Neuronal stem cell (in vitro differentiated cells): ENCODE results near the gene PTPRM.

Experiments used
- DNase-seq: peaks from one replicate; pipeline ENCODE4 v3.0.0-alpha.2; 2013; ENCODE audit warnings: low spot score
- H2AFZ ChIP-seq: one replicate; pipeline ENCODE4 v1.6.1; 2013; ENCODE audit warnings: mild to moderate bottlenecking, low read length, inconsistent platforms
- H2AK5ac ChIP-seq: 2 replicates; pipeline ENCODE4 v1.6.1; 2013; ENCODE audit warnings: low read depth, mild to moderate bottlenecking, inconsistent platforms, low read length, moderate library complexity, mixed read lengths
- H2BK120ac ChIP-seq: 2 replicates; pipeline ENCODE4 v1.6.1; 2013; ENCODE audit warnings: low read depth, mild to moderate bottlenecking, inconsistent platforms, low read length, moderate library complexity, mixed read lengths
- H2BK12ac ChIP-seq: one replicate; pipeline ENCODE4 v1.6.1; 2013; ENCODE audit warnings: low read length, inconsistent platforms
- H2BK15ac ChIP-seq: 2 replicates; pipeline ENCODE4 v1.6.1; 2013; ENCODE audit warnings: mild to moderate bottlenecking, low read length, inconsistent platforms, mixed read lengths
- H2BK5ac ChIP-seq: one replicate; pipeline ENCODE4 v1.6.1; 2013; ENCODE audit warnings: inconsistent platforms, mild to moderate bottlenecking, low read length, moderate library complexity
- H3K14ac ChIP-seq: one replicate; pipeline ENCODE4 v1.6.1; 2013; ENCODE audit warnings: low read length, inconsistent platforms
- H3K18ac ChIP-seq: 2 replicates; pipeline ENCODE4 v1.6.1; 2013; ENCODE audit warnings: low read length, inconsistent platforms
- H3K23ac ChIP-seq: 2 replicates; pipeline ENCODE4 v1.6.1; 2013; ENCODE audit warnings: low read depth, mild to moderate bottlenecking, mixed read lengths, low read length, inconsistent platforms; ENCODE audit not compliant: poor library complexity
- H3K27ac ChIP-seq: replicated peaks from 3 replicates; pipeline ENCODE4 v1.5.1; 2013; ENCODE audit warnings: low read length, inconsistent platforms
- H3K27me3 ChIP-seq, 3 experiments: 2 replicates each; pipeline ENCODE4 v1.6.1; 2013; ENCODE audit warnings: low read length in 3 of 3, mild to moderate bottlenecking in 2 of 3, inconsistent platforms in 1 of 3, low read depth in 1 of 3, mixed read lengths in 1 of 3, moderate library complexity in 1 of 3; ENCODE audit not compliant: control insufficient read depth in 3 of 3, insufficient read depth in 3 of 3
- H3K36me3 ChIP-seq, 2 donors: replicated peaks in 1 of 2; 2 replicates each; pipeline ENCODE4 v1.6.1; 2013; ENCODE audit warnings: low read length in 2 of 2; ENCODE audit not compliant: control insufficient read depth in 2 of 2, insufficient read depth in 2 of 2
- H3K4ac ChIP-seq: 2 replicates; pipeline ENCODE4 v1.6.1; 2013; ENCODE audit warnings: inconsistent platforms, mild to moderate bottlenecking, low read length, moderate library complexity
- H3K4me1 ChIP-seq, 2 donors: 1 replicate in 1 of 2; 2 replicates in 1 of 2; pipeline ENCODE4 v1.6.1; 2013; ENCODE audit warnings: low read length in 2 of 2, low read depth in 1 of 2; ENCODE audit not compliant: control insufficient read depth in 2 of 2, insufficient read depth in 1 of 2
- H3K4me2 ChIP-seq: one replicate; pipeline ENCODE4 v1.6.1; 2013; ENCODE audit warnings: mild to moderate bottlenecking, low read length, inconsistent platforms; ENCODE audit not compliant: insufficient read depth, poor library complexity, severe bottlenecking
- H3K4me3 ChIP-seq, 2 donors: 2 replicates each; pipeline ENCODE4 v1.5.1; 2013; ENCODE audit warnings: low read length in 2 of 2, mild to moderate bottlenecking in 2 of 2, inconsistent platforms in 1 of 2, moderate library complexity in 1 of 2
- H3K79me1 ChIP-seq: one replicate; pipeline ENCODE4 v1.6.1; 2013; ENCODE audit warnings: low read depth, mild to moderate bottlenecking, inconsistent platforms, low read length, moderate library complexity
- H3K9ac ChIP-seq: one replicate; pipeline ENCODE4 v1.6.1; 2013; ENCODE audit warnings: mild to moderate bottlenecking, low read depth, low read length, inconsistent platforms; ENCODE audit not compliant: poor library complexity
- H3K9me3 ChIP-seq, 2 donors: replicated peaks in 1 of 2; 2 replicates each; pipeline versions ENCODE3 to v1.6.1; 2013; ENCODE audit warnings: low read length in 2 of 2, mild to moderate bottlenecking in 2 of 2, inconsistent platforms in 1 of 2, low read depth in 1 of 2, mixed read lengths in 1 of 2, moderate library complexity in 1 of 2; ENCODE audit not compliant: control insufficient read depth in 2 of 2, insufficient read depth in 1 of 2
- H4K8ac ChIP-seq: one replicate; pipeline ENCODE4 v1.6.1; 2013; ENCODE audit warnings: low read depth, mild to moderate bottlenecking, inconsistent platforms, low read length, moderate library complexity
- H4K91ac ChIP-seq: one replicate; pipeline ENCODE4 v1.6.1; 2013; ENCODE audit warnings: low read length, low read depth, mild to moderate bottlenecking, inconsistent platforms; ENCODE audit not compliant: poor library complexity
- WGBS, 2 donors: extraction: QIAGEN DNeasy Blood & Tissue Kit; methylation state at CpG; one replicate each; pipeline ENCODE4 v1.1.7; 2013; ENCODE audit warnings: missing lambda C conversion rate in 2 of 2, mixed read lengths in 1 of 2; ENCODE audit not compliant: insufficient read length in 2 of 2, insufficient replicate concordance in 1 of 2; ENCODE audit errors: extremely low coverage in 2 of 2; 5-methylcytosine and 5-hydroxymethylcytosine counted together

The PTPRM gene

GRCh38 chr18:7645756-7646155 is 78.6 kb downstream of the PTPRM start:
- Histone ChIP-seq H2BK120ac (no peak overlapping the region), H3K27ac (no peak overlapping the region), H3K9ac (no peak overlapping the region), H3K4me3 (no peak overlapping the region), H2BK15ac (no peak overlapping the region), H2BK5ac (no peak overlapping the region), H3K79me1 (no peaks in the 10 kb centered on the region), H2AFZ (no peak overlapping the region), H3K14ac (no peak overlapping the region), H3K9me3 (peaks cover 2 to 4% of the 10 kb centered on the region in 2 donors), H2BK12ac (no peak overlapping the region), H4K8ac (no peak overlapping the region), H3K4me2 (no peak overlapping the region), H2AK5ac (no peak overlapping the region), H3K23ac (no peak overlapping the region), H3K4me1 (peaks cover 0 to 2% of the 10 kb centered on the region in 2 donors), H4K91ac (no peak overlapping the region), H3K27me3 (no peaks in the 10 kb centered on the region), H3K4ac (no peak overlapping the region), H3K36me3 (no peaks in the 10 kb centered on the region), H3K18ac (no peak overlapping the region)
- no peak for DNase-seq
- no CpG with 5 or more reads among the region's 1 CpG for WGBS, 2 donors

GRCh38 chr18:7646174-7646886 is 79.2 kb downstream of the PTPRM start:
- no CpG with 5 or more reads among the region's 6 CpGs for WGBS, 2 donors
- Histone ChIP-seq H2AK5ac (no peak overlapping the region), H4K91ac (no peak overlapping the region), H3K4me2 (no peak overlapping the region), H3K9me3 (peaks cover 2 to 4% of the 10 kb centered on the region in 2 donors), H3K14ac (no peak overlapping the region), H2BK12ac (no peak overlapping the region), H3K27me3 (no peaks in the 10 kb centered on the region), H3K4me3 (no peak overlapping the region), H2BK5ac (no peak overlapping the region), H3K36me3 (no peaks in the 10 kb centered on the region), H3K23ac (no peak overlapping the region), H3K4me1 (peaks cover 0 to 2% of the 10 kb centered on the region in 2 donors), H3K27ac (no peak overlapping the region), H3K4ac (no peak overlapping the region), H3K9ac (no peak overlapping the region), H4K8ac (no peak overlapping the region), H3K79me1 (no peaks in the 10 kb centered on the region), H2AFZ (no peak overlapping the region), H2BK15ac (no peak overlapping the region), H3K18ac (peak overlapping the region; percentile 12), H2BK120ac (no peak overlapping the region)
- no peak for DNase-seq

GRCh38 chr18:7647500-7647899 is 80.4 kb downstream of the PTPRM start:
- WGBS, 2 donors, result no CpG with 5 or more reads among the region's 3 CpGs
- H3K27me3 ChIP-seq, result no peaks in the 10 kb centered on the region
- no peak overlapping the region for H3K23ac ChIP-seq
- H2BK15ac ChIP-seq, result no peak overlapping the region
- no peak overlapping the region for H3K4me3 ChIP-seq
- no peak overlapping the region for H3K4me2 ChIP-seq
- H2BK120ac ChIP-seq, result no peak overlapping the region
- H3K36me3 ChIP-seq, result no peaks in the 10 kb centered on the region
- no peak overlapping the region for H4K91ac ChIP-seq
- H3K4me1 ChIP-seq, result peaks cover 0 to 2% of the 10 kb centered on the region in 2 donors
- H3K9ac ChIP-seq, result no peak overlapping the region
- no peak overlapping the region for H4K8ac ChIP-seq
- no peak overlapping the region for H2BK12ac ChIP-seq
- no peak overlapping the region for H3K4ac ChIP-seq
- H2AFZ ChIP-seq, result no peak overlapping the region
- no peak overlapping the region for H3K27ac ChIP-seq
- no peak overlapping the region for H2BK5ac ChIP-seq
- no peak for DNase-seq
- H2AK5ac ChIP-seq, result no peak overlapping the region
- peaks cover 2 to 4% of the 10 kb centered on the region in 2 donors for H3K9me3 ChIP-seq
- H3K18ac ChIP-seq, result no peak overlapping the region
- H3K79me1 ChIP-seq, result no peaks in the 10 kb centered on the region
- no peak overlapping the region for H3K14ac ChIP-seq

GRCh38 chr18:7657050-7657449 is 89.9 kb downstream of the PTPRM start:
- no peak overlapping the region for H2BK12ac ChIP-seq
- H3K14ac ChIP-seq, result no peak overlapping the region
- H3K4ac ChIP-seq, result no peak overlapping the region
- no peak overlapping the region for H2BK15ac ChIP-seq
- no peaks in the 10 kb centered on the region for H3K9me3 ChIP-seq
- H2AK5ac ChIP-seq, result no peak overlapping the region
- no CpG with 5 or more reads among the region's 6 CpGs for WGBS, 2 donors
- no peaks in the 10 kb centered on the region for H3K36me3 ChIP-seq
- peaks cover 6 to 9% of the 10 kb centered on the region in 2 donors for H3K4me1 ChIP-seq
- H4K8ac ChIP-seq, result no peak overlapping the region
- no peak overlapping the region for H3K18ac ChIP-seq
- H3K4me3 ChIP-seq, result no peak overlapping the region
- no peak overlapping the region for H2AFZ ChIP-seq
- no peaks in the 10 kb centered on the region for H3K79me1 ChIP-seq
- H3K23ac ChIP-seq, result no peak overlapping the region
- no peak overlapping the region for H4K91ac ChIP-seq
- no peak overlapping the region for H3K9ac ChIP-seq
- H3K27ac ChIP-seq, result no peak overlapping the region
- H2BK5ac ChIP-seq, result no peak overlapping the region
- no peak overlapping the region for H2BK120ac ChIP-seq
- DNase-seq, result no peak
- no peak overlapping the region for H3K4me2 ChIP-seq
- H3K27me3 ChIP-seq, result no peaks in the 10 kb centered on the region
